GM10266 (cell line): ENCODE measurements around the gene ADAMTS6.
"Not testable (repeated sequence)": the region's sequence is repeated elsewhere in the genome, so short reads cannot be mapped to it uniquely, and the experiment has no call there.

Source experiments
- DNase-seq: peaks from one replicate; pipeline ENCODE4 v3.0.0; 2012; ENCODE audit errors: extremely low spot score
- CTCF ChIP-seq: IDR thresholded peaks from 2 replicates; pipeline ENCODE4 v1.5.1; 2012; ENCODE audit warnings: mild to moderate bottlenecking, low read depth; ENCODE audit not compliant: control insufficient read depth, insufficient read depth; ENCODE audit errors: missing control alignments

The ADAMTS6 gene

GRCh38 chr5:65489119-65489518 is 7.4 kb upstream of the ADAMTS6 start:
- TF ChIP-seq CTCF, result no peak
- DNase-seq, result no peak

GRCh38 chr5:65488038-65488687 is 6.4 kb upstream of the ADAMTS6 start:
- DNase-seq, result not testable (repeated sequence)

GRCh38 chr5:65486803-65487202 is 5.1 kb upstream of the ADAMTS6 start:
- not testable (repeated sequence) for DNase-seq

- no peak for DNase-seq
- TF ChIP-seq CTCF, result no peak
These were observed 3.7 kb upstream of the ADAMTS6 start for GRCh38 chr5:65485405-65485804.

- peak; percentile 56 for DNase-seq
- peak; percentile 44 for TF ChIP-seq CTCF
These were observed 2.0 kb upstream of the ADAMTS6 start for GRCh38 chr5:65483546-65484346.

GRCh38 chr5:65482736-65483545 is 1.2 kb upstream of the ADAMTS6 start:
- peak; percentile 27 for DNase-seq
- no peak for TF ChIP-seq CTCF

GRCh38 chr5:65482296-65482735 is 596 bp upstream of the ADAMTS6 start:
- no peak for DNase-seq
- no peak for TF ChIP-seq CTCF

- TF ChIP-seq CTCF, result no peak
- DNase-seq, result no peak
These were observed 544 bp downstream of the ADAMTS6 start for GRCh38 chr5:65481171-65481581.
